ENCODE data around the gene MS4A6A.

GRCh38 chr11:60124802-60125432, 58.0 kb downstream of the MS4A6A start:
- TF ChIP-seq, protein P1, sequence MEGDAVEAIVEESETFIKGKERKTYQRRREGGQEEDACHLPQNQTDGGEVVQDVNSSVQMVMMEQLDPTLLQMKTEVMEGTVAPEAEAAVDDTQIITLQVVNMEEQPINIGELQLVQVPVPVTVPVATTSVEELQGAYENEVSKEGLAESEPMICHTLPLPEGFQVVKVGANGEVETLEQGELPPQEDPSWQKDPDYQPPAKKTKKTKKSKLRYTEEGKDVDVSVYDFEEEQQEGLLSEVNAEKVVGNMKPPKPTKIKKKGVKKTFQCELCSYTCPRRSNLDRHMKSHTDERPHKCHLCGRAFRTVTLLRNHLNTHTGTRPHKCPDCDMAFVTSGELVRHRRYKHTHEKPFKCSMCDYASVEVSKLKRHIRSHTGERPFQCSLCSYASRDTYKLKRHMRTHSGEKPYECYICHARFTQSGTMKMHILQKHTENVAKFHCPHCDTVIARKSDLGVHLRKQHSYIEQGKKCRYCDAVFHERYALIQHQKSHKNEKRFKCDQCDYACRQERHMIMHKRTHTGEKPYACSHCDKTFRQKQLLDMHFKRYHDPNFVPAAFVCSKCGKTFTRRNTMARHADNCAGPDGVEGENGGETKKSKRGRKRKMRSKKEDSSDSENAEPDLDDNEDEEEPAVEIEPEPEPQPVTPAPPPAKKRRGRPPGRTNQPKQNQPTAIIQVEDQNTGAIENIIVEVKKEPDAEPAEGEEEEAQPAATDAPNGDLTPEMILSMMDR (IDR thresholded peaks at IDR 0.05), result no peak
- no peak for TF ChIP-seq EZH2 (IDR thresholded peaks at IDR 0.05; ENCODE audit: borderline replicate concordance, insufficient read depth, low read depth, low read length, poor library complexity, severe bottlenecking)
